Brain microvascular endothelial cell (primary cell): Measurements from ENCODE around the gene RNF217.
"Not testable (repeated sequence)": the region's sequence is repeated elsewhere in the genome, so short reads cannot be mapped to it uniquely, and the experiment has no call there.

ENCODE experiments used
- DNase-seq: peaks from one replicate; pipeline ENCODE4 v3.0.0-alpha.2; 2020
- H3K27ac ChIP-seq: fragments of 250-450 bp; sonication (Bioruptor Pico); 2 replicates; pipeline ENCODE4 v1.5.1; 2020; ENCODE audit warnings: mild to moderate bottlenecking, moderate library complexity
- H3K27me3 ChIP-seq: fragments of 250-450 bp; sonication (Bioruptor Pico); replicated peaks from 2 replicates; pipeline ENCODE4 v1.5.1; 2020; ENCODE audit warnings: mild to moderate bottlenecking
- H3K36me3 ChIP-seq: fragments of 250-450 bp; sonication (Bioruptor Pico); replicated peaks from 2 replicates; pipeline ENCODE4 v1.5.1; 2020; ENCODE audit warnings: mild to moderate bottlenecking
- H3K4me3 ChIP-seq: 2 replicates; pipeline ENCODE4 v1.5.1; 2011; ENCODE audit warnings: low read depth, mild to moderate bottlenecking, control low read depth, low read length, moderate library complexity
- in situ Hi-C: cut with HindIII; loops from 2 replicates; pipeline ENCODE4 v1.10.0; 2017; ENCODE audit warnings: low sequenced_read_pairs, low pct_ligation_motif_present
- TF ChIP-seq, protein P1 (sequence below): IDR thresholded peaks from 2 replicates; pipeline ENCODE4 v1.5.1; 2011; ENCODE audit warnings: low read depth, mild to moderate bottlenecking, moderate library complexity, low read length, control low read depth, inconsistent platforms; ENCODE audit errors: missing control alignments

The RNF217 gene

DNA sequence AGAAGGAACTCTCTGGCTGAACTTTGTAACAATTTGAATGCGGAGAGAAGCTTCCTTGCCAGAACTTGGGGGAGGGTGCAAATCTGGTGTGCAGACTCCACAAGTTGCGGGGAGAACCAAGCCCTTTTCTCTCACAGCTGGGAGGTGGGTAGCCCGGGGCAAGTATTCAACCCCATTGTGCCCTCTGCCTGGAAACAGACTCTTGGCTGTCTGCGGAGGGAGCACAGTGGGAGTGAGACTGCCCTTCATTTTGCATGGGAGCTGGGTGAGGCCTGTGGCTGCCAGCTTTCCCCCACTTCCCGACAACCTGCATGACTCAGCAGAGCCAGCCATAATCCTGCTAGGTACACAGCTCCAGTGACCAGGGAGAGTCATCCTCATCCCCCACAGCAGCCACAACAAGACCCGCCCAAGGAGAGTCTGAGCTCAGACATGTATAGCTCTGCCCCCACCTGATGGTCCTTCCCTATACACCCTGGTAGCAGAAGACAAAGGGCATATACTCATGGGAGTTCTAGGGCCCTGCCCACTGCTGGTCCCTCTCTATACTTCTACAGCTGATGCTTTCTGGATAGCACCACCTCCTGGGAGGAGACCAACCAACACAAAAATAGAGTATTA is 161.9 kb downstream of the RNF217 start:
- no peak for DNase-seq
- no peak overlapping the region for H3K4me3 ChIP-seq
- in situ Hi-C loops = no loop called here
- H3K27me3 ChIP-seq = no peaks in the 10 kb centered on the region
- TF ChIP-seq, protein P1, sequence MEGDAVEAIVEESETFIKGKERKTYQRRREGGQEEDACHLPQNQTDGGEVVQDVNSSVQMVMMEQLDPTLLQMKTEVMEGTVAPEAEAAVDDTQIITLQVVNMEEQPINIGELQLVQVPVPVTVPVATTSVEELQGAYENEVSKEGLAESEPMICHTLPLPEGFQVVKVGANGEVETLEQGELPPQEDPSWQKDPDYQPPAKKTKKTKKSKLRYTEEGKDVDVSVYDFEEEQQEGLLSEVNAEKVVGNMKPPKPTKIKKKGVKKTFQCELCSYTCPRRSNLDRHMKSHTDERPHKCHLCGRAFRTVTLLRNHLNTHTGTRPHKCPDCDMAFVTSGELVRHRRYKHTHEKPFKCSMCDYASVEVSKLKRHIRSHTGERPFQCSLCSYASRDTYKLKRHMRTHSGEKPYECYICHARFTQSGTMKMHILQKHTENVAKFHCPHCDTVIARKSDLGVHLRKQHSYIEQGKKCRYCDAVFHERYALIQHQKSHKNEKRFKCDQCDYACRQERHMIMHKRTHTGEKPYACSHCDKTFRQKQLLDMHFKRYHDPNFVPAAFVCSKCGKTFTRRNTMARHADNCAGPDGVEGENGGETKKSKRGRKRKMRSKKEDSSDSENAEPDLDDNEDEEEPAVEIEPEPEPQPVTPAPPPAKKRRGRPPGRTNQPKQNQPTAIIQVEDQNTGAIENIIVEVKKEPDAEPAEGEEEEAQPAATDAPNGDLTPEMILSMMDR = peak; percentile 24
- no peak overlapping the region for H3K27ac ChIP-seq
- H3K36me3 ChIP-seq = no peaks in the 10 kb centered on the region

- H3K36me3 ChIP-seq, H3K27ac ChIP-seq, in situ Hi-C loops, H3K4me3 ChIP-seq, H3K27me3 ChIP-seq, DNase-seq: not testable (repeated sequence)
Measured at GRCh38 chr6:125125856-125126255, 163.6 kb downstream of the RNF217 start.

GRCh38 chr6:125129354-125129753 is 167.1 kb downstream of the RNF217 start:
- Histone ChIP-seq H3K27ac (no peak overlapping the region), H3K36me3 (no peaks in the 10 kb centered on the region), H3K4me3 (no peak overlapping the region), H3K27me3 (no peaks in the 10 kb centered on the region)
- in situ Hi-C loops = no loop called here
- no peak for DNase-seq
- TF ChIP-seq, protein P1 = no peak

- H3K27ac ChIP-seq = no peak overlapping the region
- TF ChIP-seq, protein P1 = no peak
- no peaks in the 10 kb centered on the region for H3K36me3 ChIP-seq
- no peak overlapping the region for H3K4me3 ChIP-seq
- in situ Hi-C loops = no loop called here
- no peaks in the 10 kb centered on the region for H3K27me3 ChIP-seq
- no peak for DNase-seq
Measured at GRCh38 chr6:125132058-125132457, 169.8 kb downstream of the RNF217 start.

GRCh38 chr6:125136378-125136777 is 174.1 kb downstream of the RNF217 start:
- in situ Hi-C loops = no loop called here
- Histone ChIP-seq H3K27me3 (no peaks in the 10 kb centered on the region), H3K27ac (no peak overlapping the region), H3K36me3 (no peaks in the 10 kb centered on the region), H3K4me3 (no peak overlapping the region)
- no peak for DNase-seq
- TF ChIP-seq, protein P1 = no peak

- DNase-seq = no peak
- H3K4me3 ChIP-seq = no peak overlapping the region
- H3K27me3 ChIP-seq = no peaks in the 10 kb centered on the region
- TF ChIP-seq, protein P1 = no peak
- H3K36me3 ChIP-seq = no peaks in the 10 kb centered on the region
- in situ Hi-C loops = no loop called here
- H3K27ac ChIP-seq = no peak overlapping the region
Measured at GRCh38 chr6:125138083-125138482, 175.8 kb downstream of the RNF217 start.
